SIG-M5 treated with dmso at 0.1 percent for 504 hours (cell line): ENCODE measurements around the gene BTK.

Experiments used
- DNase-seq: peaks from one replicate; lab custom pipeline; 2025; ENCODE audit not compliant: unreplicated experiment; lab: John Stamatoyannopoulos, UW

Gene BTK

DNA sequence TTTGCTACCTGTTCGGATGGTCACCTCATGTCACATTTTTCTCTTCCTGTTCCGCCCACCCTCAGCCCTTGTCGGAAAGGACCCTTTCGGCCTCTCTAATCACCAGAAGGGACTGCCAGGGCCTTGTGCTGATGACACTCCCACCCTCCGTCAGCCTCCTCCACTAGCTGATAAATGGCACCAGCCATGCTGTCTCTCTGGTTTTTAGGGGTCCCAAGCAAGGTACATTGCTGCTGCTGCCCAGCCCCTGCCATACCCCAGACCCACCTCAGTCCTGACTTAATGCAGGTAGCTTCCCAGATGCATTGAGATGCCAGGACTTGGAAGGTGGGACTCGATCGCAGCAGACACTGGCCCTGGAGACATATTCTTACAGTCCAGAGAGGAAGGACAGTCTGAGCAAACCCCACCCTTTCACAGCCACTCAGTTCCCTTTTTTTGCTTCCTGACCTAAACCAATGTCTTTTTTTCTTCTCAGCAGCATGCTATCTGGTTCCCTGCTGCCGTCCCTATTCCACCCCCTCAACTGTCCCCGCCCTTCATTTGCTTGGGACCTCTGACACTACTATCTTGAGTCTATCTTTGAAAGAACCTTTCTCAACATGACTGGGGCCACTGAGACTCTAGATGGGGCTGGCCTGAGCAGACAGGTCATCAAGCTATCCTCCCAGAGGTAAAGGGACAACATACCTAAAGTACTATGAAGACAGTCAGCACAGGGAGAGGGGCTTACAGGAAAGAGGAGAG is at the start of gene BTK:
Gene BTK (minus strand): TSS at position 397 of the 747 bp plus-strand sequence. CDS start 10,907 bp downstream, outside the sequence.
- peak; percentile 94 for DNase-seq

GRCh38 chrX:101430457-101431078 is 44.6 kb upstream of the BTK start:
- no peak for DNase-seq

DNA sequence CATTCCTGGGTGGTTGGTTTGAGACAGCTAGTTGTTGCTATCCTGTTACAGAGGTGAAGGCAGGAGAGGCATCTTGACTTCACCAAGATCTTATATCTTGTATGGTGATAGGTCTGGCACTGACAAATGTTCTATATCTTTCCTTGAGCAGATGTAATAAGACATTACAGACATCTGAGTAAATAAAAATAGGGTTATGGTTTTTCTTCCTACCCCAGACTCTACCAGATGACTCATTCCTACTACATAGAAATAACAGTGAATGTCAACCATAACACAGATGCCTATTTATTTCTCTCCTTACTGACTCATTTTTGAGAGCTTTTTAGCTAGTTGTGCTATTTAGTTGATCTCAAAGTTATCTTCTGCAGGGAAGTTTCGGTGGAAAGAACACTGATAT is 43.9 kb upstream of the BTK start:
- DNase-seq = no peak

DNA sequence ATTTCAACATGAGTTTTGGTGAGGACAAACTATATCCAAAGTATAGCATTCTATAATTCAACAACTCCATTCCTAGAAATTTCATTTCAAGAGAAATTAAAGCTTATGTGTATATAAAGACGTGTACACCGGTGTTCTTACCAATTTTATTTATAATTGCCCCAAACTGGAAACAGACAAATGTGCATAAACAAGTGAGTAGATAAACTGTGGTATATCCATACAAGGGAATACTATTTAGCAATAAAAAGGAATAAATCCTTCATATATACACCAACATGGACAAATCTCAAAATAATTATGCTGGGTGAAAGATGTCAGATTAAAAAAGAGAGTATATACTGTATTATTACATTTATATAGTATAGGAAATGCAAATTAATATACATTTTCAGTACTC is 42.0 kb upstream of the BTK start:
- DNase-seq = no peak

DNA sequence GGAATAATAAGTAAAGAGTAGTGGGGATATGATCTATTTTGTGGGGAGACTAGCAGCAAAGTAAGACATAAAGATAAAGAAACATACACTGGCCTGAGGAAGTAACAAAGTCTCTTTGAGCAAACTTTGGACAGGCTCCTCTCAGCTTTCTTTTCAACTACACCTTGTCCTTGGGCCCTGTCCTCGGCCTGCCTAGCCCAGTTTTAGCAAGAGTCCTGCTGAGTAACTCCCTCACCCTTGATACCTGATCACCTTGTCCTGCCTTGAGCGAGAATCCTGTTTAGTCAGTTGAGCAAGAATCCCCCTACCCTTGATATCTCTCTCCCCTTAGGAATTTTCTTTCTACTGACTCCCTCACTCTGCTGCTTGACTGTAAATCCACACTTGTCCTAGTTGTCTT is 33.5 kb upstream of the BTK start:
- no peak for DNase-seq

- no peak for DNase-seq
Observed at GRCh38 chrX:101417981-101418841, 32.2 kb upstream of the BTK start.

GRCh38 chrX:101417190-101417589 is 31.2 kb upstream of the BTK start:
- no peak for DNase-seq

- no peak for DNase-seq
Observed at GRCh38 chrX:101416691-101417090, 30.7 kb upstream of the BTK start.

DNA sequence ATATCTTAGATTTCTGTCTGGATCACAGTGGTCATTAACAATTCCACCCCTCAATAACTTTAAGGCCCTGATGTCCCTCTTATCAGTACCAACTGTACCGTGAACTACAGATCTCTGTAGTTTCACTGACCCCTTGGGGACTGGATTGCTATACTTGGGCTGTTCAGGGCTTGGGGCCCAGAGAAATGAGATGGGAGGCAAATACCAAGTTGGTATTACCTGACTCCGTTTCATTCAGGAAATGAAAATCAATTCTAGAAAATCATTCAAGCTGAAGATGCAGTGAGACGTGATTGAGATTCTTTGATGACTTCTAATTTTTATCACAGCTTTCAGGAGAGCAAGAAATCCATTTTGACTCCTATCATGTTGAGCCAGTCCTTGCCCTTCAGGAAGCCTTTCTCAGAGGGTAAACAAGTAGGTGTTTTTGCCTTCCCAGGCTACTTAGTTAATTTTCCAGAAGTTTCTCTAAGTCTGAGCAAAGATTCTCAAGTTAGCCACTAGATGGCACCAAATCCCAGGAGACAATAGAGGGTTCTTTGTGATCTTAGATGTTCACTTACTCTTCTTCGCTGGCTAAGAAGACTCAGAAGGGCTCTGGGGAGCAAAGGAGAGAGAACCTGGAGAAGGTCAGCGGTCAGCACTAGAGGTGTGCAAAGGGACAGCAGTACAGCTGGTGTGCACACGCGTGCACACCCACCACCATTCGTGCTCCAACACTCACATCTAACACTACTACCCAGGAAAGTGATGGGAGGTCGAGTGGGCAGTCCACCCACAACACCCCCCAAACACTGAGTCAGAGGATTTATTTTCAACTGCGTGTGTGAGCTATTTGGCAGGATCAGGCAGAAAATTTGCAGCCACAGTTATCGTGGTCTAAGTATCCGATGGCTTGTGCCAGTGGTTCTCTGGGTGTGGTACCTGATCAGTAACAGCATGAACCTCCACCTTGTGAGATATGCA is 29.5 kb upstream of the BTK start:
- DNase-seq = peak; percentile 59

DNA sequence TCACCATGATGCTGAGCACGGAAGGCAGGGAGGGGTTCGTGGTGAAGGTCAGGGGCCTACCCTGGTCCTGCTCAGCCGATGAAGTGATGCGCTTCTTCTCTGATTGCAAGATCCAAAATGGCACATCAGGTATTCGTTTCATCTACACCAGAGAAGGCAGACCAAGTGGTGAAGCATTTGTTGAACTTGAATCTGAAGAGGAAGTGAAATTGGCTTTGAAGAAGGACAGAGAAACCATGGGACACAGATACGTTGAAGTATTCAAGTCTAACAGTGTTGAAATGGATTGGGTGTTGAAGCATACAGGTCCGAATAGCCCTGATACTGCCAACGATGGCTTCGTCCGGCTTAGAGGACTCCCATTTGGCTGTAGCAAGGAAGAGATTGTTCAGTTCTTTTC is 26.0 kb upstream of the BTK start:
- DNase-seq = no peak

- DNase-seq = no peak
Observed at GRCh38 chrX:101410461-101410860, 24.5 kb upstream of the BTK start.

DNA sequence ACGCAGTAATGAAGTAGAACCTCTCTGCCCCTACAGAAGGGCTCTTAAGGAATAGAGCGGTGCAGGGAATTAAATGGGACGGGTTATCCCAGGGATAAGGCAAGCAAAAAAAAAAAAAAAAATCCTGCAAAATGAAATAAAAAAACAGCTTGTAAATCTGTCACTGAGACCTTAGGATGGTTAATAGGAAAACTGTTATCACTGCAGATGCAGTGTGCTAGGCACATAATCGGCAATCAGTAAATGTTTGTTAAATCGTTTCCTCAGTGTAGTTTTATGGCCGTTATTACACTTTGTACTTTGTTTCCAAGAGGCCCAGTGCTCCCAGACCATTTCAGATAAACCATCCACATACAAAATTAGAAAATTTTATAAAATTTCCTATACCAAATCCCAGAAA is 23.1 kb upstream of the BTK start:
- DNase-seq = no peak

DNA sequence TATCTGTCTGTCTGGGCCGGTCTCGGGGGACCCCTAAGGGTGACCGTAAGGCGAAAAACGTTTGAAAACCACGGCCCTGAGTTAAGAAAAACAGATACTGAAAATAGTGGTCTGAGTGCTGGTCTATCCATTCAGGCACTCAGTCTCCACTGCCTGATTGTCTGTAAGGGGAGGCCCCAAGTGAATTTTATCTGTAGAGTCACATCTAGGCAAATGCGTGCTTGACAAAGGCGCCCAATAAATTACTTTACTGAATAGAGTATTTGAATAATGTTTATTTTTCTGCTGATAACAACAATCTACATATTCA is 22.5 kb upstream of the BTK start:
- no peak for DNase-seq

GRCh38 chrX:101407748-101408531 is 21.9 kb upstream of the BTK start, which contains the start of the genes GLA and HNRNPH2:
Gene GLA (minus strand): TSS chrX:101407925. CDS start chrX:101407903, 22 bp downstream.
Gene HNRNPH2 (plus strand): TSS chrX:101408222. CDS start chrX:101411989, 3,767 bp downstream.
- DNase-seq = peak; percentile 98

GRCh38 chrX:101407167-101407747 is 21.3 kb upstream of the BTK start:
- DNase-seq = peak; percentile 54

GRCh38 chrX:101399825-101400224 is 13.8 kb upstream of the BTK start:
- DNase-seq = no peak

GRCh38 chrX:101398694-101399093 is 12.7 kb upstream of the BTK start:
- no peak for DNase-seq

- no peak for DNase-seq
Observed at GRCh38 chrX:101397779-101398178, 11.8 kb upstream of the BTK start.

- peak; percentile 88 for DNase-seq
Observed at GRCh38 chrX:101395789-101396188, 9.8 kb upstream of the BTK start.
